HG03159 (cell line): ENCODE data around the gene NKX1-2.

Experiments used
- ATAC-seq: cut with Tn5 transposase; IDR thresholded peaks from one replicate; pipeline ENCODE4 v1.9.1; 2021; ENCODE audit warnings: mild to moderate bottlenecking, moderate library complexity; ENCODE audit not compliant: unreplicated experiment

The NKX1-2 gene

GRCh38 chr10:124450012-124450782, at the start of gene NKX1-2:
Gene NKX1-2, minus strand, starts transcription at chr10:124450035. Its CDS starts 92 bp downstream, at chr10:124449943.
- ATAC-seq = no peak

- no peak for ATAC-seq
These were observed 48.2 kb upstream of the NKX1-2 start for GRCh38 chr10:124498056-124498455.

- ATAC-seq = no peak
These were observed 47.5 kb upstream of the NKX1-2 start for GRCh38 chr10:124497196-124497881.

DNA sequence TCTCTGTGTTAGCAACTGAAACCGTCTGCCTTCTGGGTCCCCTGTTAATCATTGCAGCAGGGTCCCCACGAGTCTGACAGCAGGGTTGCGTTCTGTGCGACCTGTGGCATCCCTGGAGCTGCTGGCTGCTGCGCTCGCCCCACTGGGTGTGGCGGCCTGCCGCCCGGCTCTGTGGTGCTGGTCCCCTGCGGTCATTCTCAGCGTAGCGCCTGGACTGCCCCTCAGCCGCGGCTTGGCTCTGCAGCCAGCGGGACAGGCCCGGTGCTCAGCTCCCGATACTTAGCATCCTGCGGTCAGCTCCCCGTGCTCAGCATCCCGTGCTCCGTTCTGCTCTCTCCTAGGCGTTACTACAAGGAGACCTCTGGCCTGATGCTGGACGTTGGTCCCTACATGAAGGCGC, 46.8 kb upstream of the NKX1-2 start:
- no peak for ATAC-seq

GRCh38 chr10:124496150-124496549, 46.3 kb upstream of the NKX1-2 start:
- no peak for ATAC-seq

- ATAC-seq = no peak
These were observed 45.9 kb upstream of the NKX1-2 start for GRCh38 chr10:124495725-124496124.

GRCh38 chr10:124495162-124495561, 45.3 kb upstream of the NKX1-2 start:
- ATAC-seq = no peak

DNA sequence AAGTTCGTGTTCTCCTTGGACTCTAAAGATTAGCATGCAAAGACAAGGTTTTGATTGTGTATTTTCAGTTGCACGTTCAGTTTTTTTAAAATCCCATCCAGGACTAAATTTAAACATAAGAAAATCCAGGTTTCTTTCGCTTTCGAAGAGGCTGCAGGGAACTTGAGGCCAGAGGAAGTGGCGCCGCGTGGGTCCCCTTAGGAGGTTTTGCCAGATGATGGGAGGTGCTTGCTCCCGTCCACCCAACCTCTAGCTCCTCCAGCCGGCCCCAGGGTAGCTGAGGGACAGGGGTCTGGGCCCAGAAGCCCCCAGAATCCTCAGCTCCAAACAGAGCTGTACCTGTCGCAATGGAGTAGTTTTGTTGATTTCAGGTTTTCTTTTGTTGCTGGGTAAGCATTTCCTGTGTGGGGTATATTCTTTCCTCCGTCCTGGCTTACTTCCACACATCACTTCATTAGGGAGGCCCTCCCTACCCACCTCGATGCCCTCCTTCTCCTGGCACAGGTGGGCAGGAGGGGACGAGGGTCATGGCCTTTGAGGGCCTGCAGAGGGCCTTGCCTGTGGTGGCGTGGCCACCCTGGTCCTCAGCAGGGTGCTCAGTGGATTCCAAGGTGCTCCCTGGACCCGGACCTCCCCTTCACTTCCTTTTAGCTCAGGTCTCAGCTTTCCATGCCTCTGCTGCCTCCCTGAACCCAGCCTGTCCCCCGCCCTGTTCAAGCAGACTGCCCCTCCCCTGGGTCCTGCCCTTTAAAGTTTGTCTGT, 44.4 kb upstream of the NKX1-2 start:
- ATAC-seq = no peak

GRCh38 chr10:124493214-124493882, 43.5 kb upstream of the NKX1-2 start:
- ATAC-seq = no peak

GRCh38 chr10:124492266-124492665, 42.4 kb upstream of the NKX1-2 start:
- no peak for ATAC-seq

GRCh38 chr10:124491105-124491504, 41.3 kb upstream of the NKX1-2 start:
- ATAC-seq = no peak

- ATAC-seq = no peak
These were observed 36.8 kb upstream of the NKX1-2 start for GRCh38 chr10:124486635-124487034.

- no peak for ATAC-seq
These were observed 34.8 kb upstream of the NKX1-2 start for GRCh38 chr10:124484661-124485060.

GRCh38 chr10:124484031-124484430, 34.2 kb upstream of the NKX1-2 start:
- no peak for ATAC-seq

DNA sequence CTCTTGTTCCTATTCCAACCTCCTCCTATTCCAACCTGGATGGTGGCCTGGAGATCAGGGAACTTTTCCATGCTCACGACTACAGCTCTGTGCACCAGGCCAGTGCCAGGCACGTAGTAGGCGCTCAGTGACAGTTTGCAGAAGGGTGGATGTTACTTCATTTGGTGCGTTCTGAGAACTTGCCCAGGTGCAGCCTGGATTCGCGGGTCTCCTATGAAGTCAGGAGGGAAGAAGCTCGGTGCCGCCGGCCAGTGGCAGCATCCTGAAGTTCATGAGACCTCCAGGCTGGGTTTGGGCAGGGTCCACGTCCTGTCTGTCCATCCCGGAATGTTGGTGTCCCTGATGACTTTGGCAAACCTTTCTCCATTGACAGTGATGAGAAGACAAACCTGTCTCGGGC, 33.0 kb upstream of the NKX1-2 start:
- no peak for ATAC-seq

GRCh38 chr10:124482236-124482800, 32.5 kb upstream of the NKX1-2 start:
- ATAC-seq = no peak

DNA sequence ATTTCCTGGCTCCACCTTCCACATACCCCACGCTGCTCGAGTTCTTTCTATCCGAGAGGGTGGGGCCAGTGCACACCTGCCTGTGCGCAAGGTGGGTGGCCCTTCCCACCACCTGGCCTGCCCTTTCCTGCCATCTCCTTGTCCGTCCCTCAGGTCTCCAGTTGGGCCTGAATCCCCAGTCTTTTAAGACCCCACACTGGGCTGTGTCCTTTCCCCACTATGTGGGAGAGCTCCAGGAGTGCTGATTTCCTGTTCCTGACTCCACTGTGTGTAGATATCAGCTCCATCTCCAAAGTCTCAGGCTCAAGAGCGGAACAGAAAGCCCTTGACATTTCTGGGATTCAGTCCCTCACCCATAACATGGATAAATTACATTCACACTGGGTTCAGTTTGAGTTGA, 31.9 kb upstream of the NKX1-2 start:
- no peak for ATAC-seq

DNA sequence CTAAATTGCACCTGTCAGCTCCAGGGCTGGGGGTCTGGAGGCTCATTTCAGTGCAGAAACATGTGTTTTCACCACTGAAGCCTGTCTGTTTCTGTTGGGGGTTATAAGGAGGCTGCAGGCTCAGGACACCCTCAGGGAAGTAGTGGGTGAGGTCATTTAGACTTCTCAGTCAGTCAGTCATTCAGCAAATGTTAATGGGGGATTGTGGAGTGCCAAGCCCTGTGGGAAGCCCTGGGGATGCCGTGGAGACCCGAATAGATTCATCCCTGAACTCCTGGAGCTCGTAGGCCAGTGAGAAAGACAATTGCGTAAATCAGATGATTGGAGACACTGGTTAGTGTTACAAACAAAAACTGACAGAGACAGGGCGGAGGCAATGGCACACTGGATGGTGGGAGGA, 31.0 kb upstream of the NKX1-2 start:
- ATAC-seq = no peak

- no peak for ATAC-seq
These were observed 28.7 kb upstream of the NKX1-2 start for GRCh38 chr10:124478515-124478914.

- ATAC-seq = no peak
These were observed 28.0 kb upstream of the NKX1-2 start for GRCh38 chr10:124477614-124478363.
